GM23248 (cell line): Measurements from ENCODE around the gene OGT. TPM values are rescaled to one million over a fixed set of nuclear protein-coding genes. Genes with fewer than 3 reads are reported as not detected.

Source experiments
- DNase-seq: peaks from one replicate; pipeline ENCODE4 v3.0.0-alpha.2; 2015
- H2AFZ ChIP-seq: fragments of 200-600 bp; sonication (generic); 2 replicates; pipeline ENCODE4 v1.6.1; 2016; ENCODE audit warnings: antibody characterized with exemption
- H3F3A ChIP-seq: fragments of 200-600 bp; sonication (generic); 2 replicates; pipeline ENCODE4 v1.6.1; 2016; ENCODE audit warnings: mild to moderate bottlenecking, antibody characterized with exemption, mixed run types; ENCODE audit not compliant: insufficient read depth
- H3K27ac ChIP-seq: fragments of 200-600 bp; sonication (generic); 2 replicates; pipeline ENCODE4 v1.5.1; 2016; ENCODE audit warnings: mild to moderate bottlenecking
- H3K27me3 ChIP-seq: fragments of 200-600 bp; sonication (generic); replicated peaks from 2 replicates; pipeline ENCODE4 v1.6.1; 2016; ENCODE audit warnings: mild to moderate bottlenecking; ENCODE audit not compliant: insufficient read depth
- H3K36me3 ChIP-seq: fragments of 200-600 bp; sonication (generic); 2 replicates; pipeline ENCODE4 v1.6.1; 2016; ENCODE audit warnings: low read depth, mild to moderate bottlenecking
- H3K4me1 ChIP-seq: fragments of 200-600 bp; sonication (generic); 2 replicates; pipeline ENCODE4 v1.6.1; 2016; ENCODE audit warnings: mild to moderate bottlenecking; ENCODE audit not compliant: insufficient read depth
- H3K4me2 ChIP-seq: fragments of 200-600 bp; sonication (generic); one replicate; pipeline ENCODE4 v1.6.1; 2016; ENCODE audit warnings: mild to moderate bottlenecking; ENCODE audit not compliant: unreplicated experiment
- H3K4me3 ChIP-seq: fragments of 200-600 bp; sonication (generic); 2 replicates; pipeline ENCODE4 v1.5.1; 2016; ENCODE audit warnings: mild to moderate bottlenecking
- H3K79me2 ChIP-seq: fragments of 200-600 bp; sonication (generic); 2 replicates; pipeline ENCODE4 v1.6.1; 2016; ENCODE audit warnings: mild to moderate bottlenecking; ENCODE audit not compliant: insufficient read depth
- H3K9ac ChIP-seq: fragments of 200-600 bp; sonication (generic); 2 replicates; pipeline ENCODE4 v1.6.1; 2016; ENCODE audit warnings: mild to moderate bottlenecking
- H3K9me2 ChIP-seq: fragments of 200-600 bp; sonication (generic); 2 replicates; pipeline ENCODE4 v1.6.1; 2016; ENCODE audit warnings: mixed run types, mild to moderate bottlenecking, moderate library complexity; ENCODE audit not compliant: insufficient read depth
- H3K9me3 ChIP-seq: fragments of 200-600 bp; sonication (generic); one replicate; pipeline ENCODE4 v1.6.1; 2017; ENCODE audit warnings: low read depth
- H4K20me1 ChIP-seq: fragments of 200-600 bp; sonication (generic); 2 replicates; pipeline ENCODE4 v1.6.0; 2016; ENCODE audit not compliant: insufficient read depth
- EZH2 ChIP-seq: fragments of 200-600 bp; sonication (generic); IDR thresholded peaks from 2 replicates; pipeline ENCODE4 v1.6.1; 2018; ENCODE audit warnings: antibody characterized with exemption, mild to moderate bottlenecking; ENCODE audit not compliant: insufficient read depth, poor library complexity, severe bottlenecking
- EZH2phosphoT487 ChIP-seq: fragments of 200-600 bp; sonication (generic); IDR thresholded peaks from 2 replicates; pipeline ENCODE4 v1.6.1; 2018; ENCODE audit warnings: antibody characterized with exemption, moderate library complexity, mild to moderate bottlenecking, low read depth; ENCODE audit not compliant: insufficient read depth
- WGBS, 2 experiments: methylation state at CpG; one replicate each; pipeline ENCODE4 v1.1.6; 2015 to 2017; ENCODE audit warnings: low lambda C conversion rate in 2 of 2, low coverage in 1 of 2; ENCODE audit errors: missing lambda C conversion rate in 2 of 2; 5-methylcytosine and 5-hydroxymethylcytosine counted together
- in situ Hi-C: fragments of 300-500 bp; cut with MboI; formaldehyde crosslinking; loops from 2 replicates; pipeline ENCODE4 v1.15.0; 2020
- polyA plus RNA-seq: library from polyadenylated mRNA; unstranded; fragments of >200 nt; fragmentation: Nextera tagmentation; extraction: Ambion mirVana; gene quantifications from 2 replicates; pipeline ENCODE4 v1.2.1, GENCODE V29; 2016
- total RNA-seq: library from RNA; depleted of rRNA; stranded (reverse); fragments of >200 nt; shearing (Covaris generic); gene quantifications from 2 replicates; pipeline ENCODE4 v1.2.3, GENCODE V29; 2014

The OGT gene
- total and polyA plus RNA-seq, 2 experiments from 2014 or later: 42.1 to 97.1 TPM

DNA sequence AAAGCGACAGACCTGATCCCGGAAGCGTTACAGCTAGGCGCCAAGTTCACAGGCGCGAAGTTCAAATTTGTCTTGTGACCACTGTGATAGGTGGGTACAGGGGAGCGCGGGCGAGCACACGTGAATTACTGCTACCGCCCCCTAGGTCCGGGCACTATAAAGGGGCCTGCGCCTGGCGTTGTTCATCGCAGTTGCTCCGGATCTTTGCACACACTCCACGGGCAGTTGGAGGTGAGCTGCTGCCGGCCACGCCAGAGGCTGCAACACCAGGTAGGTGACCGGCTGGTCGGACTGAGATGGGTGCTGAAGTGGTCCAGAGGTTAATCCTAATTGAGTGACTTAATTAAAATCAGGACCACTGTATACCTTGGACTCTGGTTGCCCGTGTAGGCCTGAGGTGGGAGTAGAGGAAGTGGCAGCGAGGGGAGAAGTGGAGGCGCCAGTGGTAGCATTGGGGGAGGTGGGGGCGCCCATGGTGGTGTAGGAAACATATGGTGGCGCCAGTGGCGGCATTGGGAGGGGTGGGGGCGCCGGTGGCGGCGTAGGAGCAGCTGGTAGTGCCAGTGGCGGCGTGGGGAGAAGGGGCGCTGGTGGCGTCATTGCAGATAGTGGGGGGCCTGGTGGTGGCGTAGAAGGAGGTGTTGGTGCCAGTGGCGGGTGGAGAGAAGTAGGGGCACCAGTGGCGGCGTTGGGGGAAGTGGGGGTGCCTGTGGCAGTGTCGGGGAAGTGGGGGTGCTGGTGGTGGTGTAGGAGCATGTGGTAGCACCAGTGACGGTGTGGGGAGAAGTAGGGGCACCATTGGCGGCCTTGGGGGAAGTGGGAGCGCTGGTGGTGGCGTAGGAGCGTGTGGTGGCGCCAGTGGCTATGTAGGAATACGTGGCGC is 45.6 kb downstream of the OGT start, which contains the start of gene GCNA:
GCNA (plus strand) TSS at position 185 of the 883 bp plus-strand sequence. CDS start 2,385 bp downstream, outside the sequence.
- TF ChIP-seq EZH2phosphoT487: no peak
- TF ChIP-seq EZH2: no peak
- no peak within 1 kb of the TSS for H2AFZ ChIP-seq
- in situ Hi-C loops: no loop called here
- DNase-seq: no peak
- no peaks in the 10 kb centered on the region for H3K9me3 ChIP-seq
- no peak within 1 kb of the TSS for H3K27ac ChIP-seq
- no peaks in the 10 kb centered on the region for H3K4me1 ChIP-seq
- no peak within 1 kb of the TSS for H3K9ac ChIP-seq
- H3K27me3 ChIP-seq: no peaks in the 10 kb centered on the region
- peaks cover 22% of the 10 kb centered on the region for H3K79me2 ChIP-seq
- no peaks in the 10 kb centered on the region for H4K20me1 ChIP-seq
- H3K36me3 ChIP-seq: peaks cover 31% of the 10 kb centered on the region
- no peaks in the 10 kb centered on the region for H3K9me2 ChIP-seq
- no peak within 1 kb of the TSS for H3K4me3 ChIP-seq
- peaks cover 10% of the 10 kb centered on the region; the same call in 1 of the 2 replicates for H3F3A ChIP-seq
- H3K4me2 ChIP-seq: no peak within 1 kb of the TSS
- 96% methylated on average over 20 to 48 of the region's 48 CpGs for WGBS, 2 experiments

DNA sequence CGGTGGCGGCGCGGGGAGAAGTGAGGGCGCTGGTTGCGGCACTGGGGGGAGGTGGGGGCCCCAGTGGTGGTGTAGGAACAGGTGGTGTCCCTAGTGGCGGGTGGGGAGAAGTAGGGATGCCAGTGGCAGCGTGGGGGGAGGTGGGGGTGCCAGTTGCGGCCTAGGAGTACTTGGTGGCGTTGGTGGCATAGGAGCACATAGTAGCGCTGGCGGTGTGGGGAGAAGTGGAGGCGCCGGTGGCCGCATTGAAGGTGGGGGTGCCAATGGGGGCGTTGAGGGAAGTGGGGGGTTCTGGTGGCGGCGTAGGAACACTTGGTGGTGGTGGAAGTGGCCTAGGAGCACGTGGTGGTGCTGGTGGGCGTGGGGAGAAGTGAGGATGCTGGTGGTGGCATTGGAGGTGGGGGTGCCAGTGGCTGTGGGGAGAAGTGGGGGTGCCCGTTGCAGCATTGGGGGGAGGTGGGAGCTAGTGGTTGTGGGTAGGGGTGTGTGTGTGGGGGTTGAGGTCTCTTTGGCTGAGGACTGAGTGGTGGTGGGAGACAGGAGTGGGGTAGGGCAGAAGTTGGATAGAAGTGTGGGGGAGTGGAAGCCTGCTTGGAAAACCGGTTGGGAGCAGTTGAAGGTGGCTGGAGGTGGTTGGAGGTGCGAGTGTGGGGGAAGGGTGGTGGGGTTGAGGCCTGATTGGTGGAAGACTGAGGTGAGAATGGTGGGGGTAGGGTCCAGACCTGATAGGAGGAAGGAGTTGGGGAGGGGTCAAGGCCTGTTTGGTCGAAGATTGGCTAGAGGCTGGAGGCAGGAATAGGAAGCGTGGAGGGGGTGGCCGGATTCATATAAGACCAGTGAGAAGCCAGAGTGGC is 46.5 kb downstream of the OGT start:
- no peak overlapping the region for H3K9ac ChIP-seq
- H3K27me3 ChIP-seq: no peaks in the 10 kb centered on the region
- H3K9me2 ChIP-seq: no peaks in the 10 kb centered on the region
- TF ChIP-seq EZH2: no peak
- no peak for TF ChIP-seq EZH2phosphoT487
- peaks cover 23% of the 10 kb centered on the region for H3K36me3 ChIP-seq
- H3K4me2 ChIP-seq: no peak overlapping the region
- no peak overlapping the region for H3K4me3 ChIP-seq
- 97% methylated on average over 26 of the region's 26 CpGs; no CpG with 5 or more reads in 1 of the 2 experiments for WGBS, 2 experiments
- H3K4me1 ChIP-seq: no peaks in the 10 kb centered on the region
- in situ Hi-C loops: no loop called here
- no peak overlapping the region for H3K27ac ChIP-seq
- H3K9me3 ChIP-seq: no peaks in the 10 kb centered on the region
- H2AFZ ChIP-seq: no peak overlapping the region
- DNase-seq: no peak
- no peaks in the 10 kb centered on the region for H4K20me1 ChIP-seq
- H3K79me2 ChIP-seq: peaks cover 20% of the 10 kb centered on the region
- H3F3A ChIP-seq: peaks cover 7% of the 10 kb centered on the region; the same call in 1 of the 2 replicates

DNA sequence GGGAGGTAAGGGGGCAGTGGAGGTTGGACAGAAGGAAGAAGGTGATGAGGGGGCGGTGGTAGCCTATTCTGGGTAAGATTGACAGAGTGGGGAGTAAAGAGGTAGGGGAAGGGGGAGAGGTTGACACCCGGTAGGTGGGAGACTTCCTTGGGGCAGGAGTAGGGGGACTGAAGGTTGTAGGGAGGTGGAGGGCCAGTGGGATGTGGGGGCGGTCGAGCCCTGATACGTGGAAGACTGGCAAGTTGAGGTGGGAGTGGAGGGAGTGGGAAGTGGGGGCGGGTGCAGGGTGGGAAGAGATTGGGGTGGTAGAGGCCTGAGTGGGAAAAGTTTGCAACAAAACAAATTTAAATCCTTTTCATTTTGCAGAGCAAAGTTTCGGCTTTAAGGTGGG is 47.1 kb downstream of the OGT start:
- no peak overlapping the region for H3K9ac ChIP-seq
- peaks cover 16% of the 10 kb centered on the region for H3K36me3 ChIP-seq
- H2AFZ ChIP-seq: no peak overlapping the region
- no peaks in the 10 kb centered on the region for H3K9me3 ChIP-seq
- in situ Hi-C loops: no loop called here
- H3K4me1 ChIP-seq: no peaks in the 10 kb centered on the region
- no peak overlapping the region for H3K4me3 ChIP-seq
- H3K79me2 ChIP-seq: peaks cover 14% of the 10 kb centered on the region
- H3K27me3 ChIP-seq: no peaks in the 10 kb centered on the region
- no peak for DNase-seq
- H4K20me1 ChIP-seq: no peaks in the 10 kb centered on the region
- 88 to 100% methylated on average over 1 to 7 of the region's 7 CpGs for WGBS, 2 experiments
- H3K4me2 ChIP-seq: no peak overlapping the region
- H3K9me2 ChIP-seq: no peaks in the 10 kb centered on the region
- no peak overlapping the region for H3K27ac ChIP-seq
- peaks cover under 1% of the 10 kb centered on the region; the same call in 1 of the 2 replicates for H3F3A ChIP-seq
- TF ChIP-seq EZH2phosphoT487: no peak

DNA sequence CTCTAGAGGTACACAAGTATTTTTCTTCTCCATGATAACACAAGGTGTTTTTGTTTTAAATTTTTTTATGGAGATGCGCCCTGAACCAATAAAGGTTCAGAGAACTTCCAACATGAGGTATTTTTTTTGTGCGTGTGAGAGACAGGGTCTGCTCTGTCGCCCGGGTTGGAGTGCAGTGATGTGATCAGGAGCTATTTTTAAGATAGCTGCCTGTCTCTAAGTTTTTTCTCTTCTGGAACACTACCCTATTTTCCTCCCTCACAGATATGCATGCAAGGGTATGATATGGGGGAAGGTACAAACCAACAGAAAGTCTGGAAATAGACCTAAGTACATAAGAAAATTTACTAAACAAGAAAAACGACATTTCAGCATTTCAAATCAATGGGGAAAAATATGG is 48.3 kb downstream of the OGT start:
- no peaks in the 10 kb centered on the region for H3K9me3 ChIP-seq
- H4K20me1 ChIP-seq: no peaks in the 10 kb centered on the region
- H3F3A ChIP-seq: no peaks in the 10 kb centered on the region
- no peaks in the 10 kb centered on the region for H3K9me2 ChIP-seq
- H3K4me3 ChIP-seq: no peak overlapping the region
- H3K4me1 ChIP-seq: no peaks in the 10 kb centered on the region
- 39 to 41% methylated on average over 5 of the region's 5 CpGs for WGBS, 2 experiments
- no peak for DNase-seq
- H3K36me3 ChIP-seq: peaks cover 6% of the 10 kb centered on the region; the same call in 1 of the 2 replicates
- no peak overlapping the region for H3K9ac ChIP-seq
- in situ Hi-C loops: no loop called here
- no peak overlapping the region for H3K4me2 ChIP-seq
- no peak overlapping the region for H2AFZ ChIP-seq
- TF ChIP-seq EZH2phosphoT487: no peak
- no peak for TF ChIP-seq EZH2
- H3K27me3 ChIP-seq: no peaks in the 10 kb centered on the region
- no peak overlapping the region for H3K27ac ChIP-seq
- H3K79me2 ChIP-seq: peaks cover 12% of the 10 kb centered on the region; the same call in 1 of the 2 replicates
